Panc1 (cell line): ENCODE data around the gene TMEM208. TPM values are rescaled to one million over a fixed set of nuclear protein-coding genes. Genes with fewer than 3 reads are reported as not detected.

Experiments used
- ATAC-seq: fragments of 200-7000 bp; cut with Tn5 transposase; 2 replicates; pipeline ENCODE4 v1.9.1; 2020; ENCODE audit warnings: mild to moderate bottlenecking, moderate library complexity
- BruUV-seq: library from RNA; stranded (reverse); fragments of 400-500 nt; replicated peaks from 2 replicates; lab custom pipeline; 2021; lab: Mats Ljungman, UMichigan
- CTCF ChIA-PET: fragments of 300-600 bp; sonication (Branson Sonifier 250); formaldehyde crosslinking; loops from one replicate; lab custom pipeline; 2022; ENCODE audit warnings: antibody characterized with exemption; lab: Charles Lee
- POLR2A ChIA-PET: fragments of 300-600 bp; sonication (Branson Sonifier 250); formaldehyde crosslinking; loops from one replicate; lab custom pipeline; 2022; ENCODE audit warnings: antibody characterized with exemption; lab: Charles Lee
- DNase-seq: peaks from one replicate; pipeline ENCODE4 v3.0.0-alpha.2; 2010; ENCODE audit warnings: low read depth, low spot score
- H3K27ac ChIP-seq: 2 replicates; pipeline ENCODE4 v1.5.1; 2011; ENCODE audit warnings: mild to moderate bottlenecking, low read length, inconsistent platforms
- H3K27me3 ChIP-seq: fragments of 200-500 bp; sonication (Bioruptor generic); 2 replicates; pipeline ENCODE4 v1.6.0; 2014; ENCODE audit warnings: low read length, inconsistent platforms; ENCODE audit not compliant: control insufficient read depth, insufficient read depth
- H3K36me3 ChIP-seq: fragments of 200-500 bp; sonication (Bioruptor generic); 2 replicates; pipeline ENCODE4 v1.5.1; 2014; ENCODE audit warnings: inconsistent platforms, mild to moderate bottlenecking, low read length, moderate library complexity; ENCODE audit not compliant: control insufficient read depth, insufficient read depth
- H3K4me1 ChIP-seq: 2 replicates; pipeline ENCODE4 v1.5.1; 2011; ENCODE audit warnings: inconsistent platforms, mild to moderate bottlenecking, low read length, moderate library complexity; ENCODE audit not compliant: control insufficient read depth, insufficient read depth
- H3K4me3 ChIP-seq, 2 experiments: 2 replicates each; pipeline ENCODE4 v1.5.1; 2011 to 2012; ENCODE audit warnings: low read depth in 2 of 2, low read length in 2 of 2, mild to moderate bottlenecking in 2 of 2, inconsistent platforms in 1 of 2, moderate library complexity in 1 of 2
- H3K9me3 ChIP-seq: fragments of 200-500 bp; sonication (Bioruptor generic); 2 replicates; pipeline ENCODE4 v1.5.1; 2014; ENCODE audit warnings: low read depth, mild to moderate bottlenecking, inconsistent platforms, low read length, moderate library complexity; ENCODE audit not compliant: control insufficient read depth, insufficient read depth
- POLR2AphosphoS5 ChIP-seq: IDR thresholded peaks from 2 replicates; pipeline ENCODE4 v1.6.1; 2012; ENCODE audit warnings: mild to moderate bottlenecking, low read depth, low read length, moderate library complexity
- SIN3A ChIP-seq: IDR thresholded peaks from 2 replicates; pipeline ENCODE4 v1.6.1; 2012; ENCODE audit warnings: low read depth, mild to moderate bottlenecking, low read length, moderate library complexity, borderline replicate concordance; ENCODE audit not compliant: insufficient read depth
- TCF7L2 ChIP-seq: IDR thresholded peaks from 2 replicates; pipeline ENCODE4 v1.6.1; 2011; ENCODE audit warnings: mild to moderate bottlenecking, low read depth, low read length, inconsistent platforms
- in situ Hi-C: cut with HindIII; loops from 2 replicates; pipeline ENCODE4 v1.10.0; 2016; ENCODE audit warnings: low sequenced_read_pairs, low pct_unique_long_range_greater_than_20kb
- intact Hi-C: fragments of 100-400 bp; cut with micrococcal nuclease; formaldehyde crosslinking; loops from one replicate; pipeline ENCODE4 v1.10.0; 2022; ENCODE audit not compliant: unreplicated experiment
- total RNA-seq: library from RNA; stranded (reverse); gene quantifications from one replicate; pipeline ENCODE4 v1.2.1, GENCODE V29; 2021; ENCODE audit not compliant: unreplicated experiment
- TF ChIP-seq, protein P1 (sequence below), 2 experiments: IDR thresholded peaks; 2 replicates each; pipeline ENCODE4 v1.6.1; 2011 to 2012; ENCODE audit warnings: low read depth in 2 of 2, control low read depth in 1 of 2, low read length in 1 of 2, mild to moderate bottlenecking in 1 of 2, moderate library complexity in 1 of 2; ENCODE audit not compliant: insufficient read depth in 1 of 2
- TF ChIP-seq, protein P2 (sequence below): fragments of 450-650 bp; IDR thresholded peaks from 2 replicates; pipeline ENCODE4 v1.5.1; 2017; ENCODE audit warnings: mild to moderate bottlenecking

TMEM208 gene
- total RNA-seq, 1 experiment from 2014 or later, result 25.6 TPM

DNA sequence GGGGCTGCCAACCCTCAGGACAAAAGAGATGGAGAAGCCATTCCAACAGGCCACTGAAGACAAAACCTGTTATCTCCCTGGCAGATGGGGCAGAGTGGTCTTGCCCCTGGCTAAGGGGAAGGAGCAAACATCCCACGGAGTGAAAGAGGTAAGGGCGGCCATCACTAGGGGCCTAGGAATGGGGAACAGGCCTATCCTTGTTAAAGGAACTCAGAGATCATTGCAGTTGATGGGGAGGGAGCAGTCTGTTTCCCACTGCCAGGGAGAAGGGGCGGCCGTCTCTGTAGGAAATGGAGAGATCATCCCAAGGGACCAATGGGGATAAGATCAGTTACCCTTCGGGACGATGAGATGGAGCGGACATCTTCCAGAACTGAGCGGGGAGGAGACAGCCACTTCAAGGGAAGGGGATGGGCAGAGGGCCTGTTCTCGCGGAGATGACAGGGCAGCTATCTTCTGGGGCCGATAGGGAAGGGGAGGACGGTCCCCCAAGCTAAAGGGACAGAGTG is 581 bp upstream of the TMEM208 start:
- Histone ChIP-seq H3K4me1 (peaks cover 4% of the 10 kb centered on the region; the same call in 1 of the 2 replicates), H3K4me3 (peak overlapping the region; percentile 67 to 99), H3K36me3 (peaks cover 5% of the 10 kb centered on the region; the same call in 1 of the 2 replicates), H3K27me3 (no peaks in the 10 kb centered on the region), H3K27ac (peak overlapping the region; percentile 83), H3K9me3 (no peaks in the 10 kb centered on the region)
- intact Hi-C loops (no loop called here), in situ Hi-C loops (no loop called here)
- POLR2A ChIA-PET, result interaction anchor here (0.5 to 0.6 kb wide), 2 partner anchors 8 to 230 kb away, joined by 3 to 9 read pairs; no protein-coding TSS in a partner anchor
- no TSS peak for BruUV-seq
- ATAC-seq (peak; percentile 1; the same call in 1 of the 2 replicates), DNase-seq (no peak)
- CTCF ChIA-PET, result interaction anchor here (0.6 to 1.2 kb wide), 2 partner anchors 28 to 100 kb away, joined by 3 to 4 read pairs; partner anchors contain the start of genes KCTD19 and LRRC36
- TF ChIP-seq, protein P1, sequence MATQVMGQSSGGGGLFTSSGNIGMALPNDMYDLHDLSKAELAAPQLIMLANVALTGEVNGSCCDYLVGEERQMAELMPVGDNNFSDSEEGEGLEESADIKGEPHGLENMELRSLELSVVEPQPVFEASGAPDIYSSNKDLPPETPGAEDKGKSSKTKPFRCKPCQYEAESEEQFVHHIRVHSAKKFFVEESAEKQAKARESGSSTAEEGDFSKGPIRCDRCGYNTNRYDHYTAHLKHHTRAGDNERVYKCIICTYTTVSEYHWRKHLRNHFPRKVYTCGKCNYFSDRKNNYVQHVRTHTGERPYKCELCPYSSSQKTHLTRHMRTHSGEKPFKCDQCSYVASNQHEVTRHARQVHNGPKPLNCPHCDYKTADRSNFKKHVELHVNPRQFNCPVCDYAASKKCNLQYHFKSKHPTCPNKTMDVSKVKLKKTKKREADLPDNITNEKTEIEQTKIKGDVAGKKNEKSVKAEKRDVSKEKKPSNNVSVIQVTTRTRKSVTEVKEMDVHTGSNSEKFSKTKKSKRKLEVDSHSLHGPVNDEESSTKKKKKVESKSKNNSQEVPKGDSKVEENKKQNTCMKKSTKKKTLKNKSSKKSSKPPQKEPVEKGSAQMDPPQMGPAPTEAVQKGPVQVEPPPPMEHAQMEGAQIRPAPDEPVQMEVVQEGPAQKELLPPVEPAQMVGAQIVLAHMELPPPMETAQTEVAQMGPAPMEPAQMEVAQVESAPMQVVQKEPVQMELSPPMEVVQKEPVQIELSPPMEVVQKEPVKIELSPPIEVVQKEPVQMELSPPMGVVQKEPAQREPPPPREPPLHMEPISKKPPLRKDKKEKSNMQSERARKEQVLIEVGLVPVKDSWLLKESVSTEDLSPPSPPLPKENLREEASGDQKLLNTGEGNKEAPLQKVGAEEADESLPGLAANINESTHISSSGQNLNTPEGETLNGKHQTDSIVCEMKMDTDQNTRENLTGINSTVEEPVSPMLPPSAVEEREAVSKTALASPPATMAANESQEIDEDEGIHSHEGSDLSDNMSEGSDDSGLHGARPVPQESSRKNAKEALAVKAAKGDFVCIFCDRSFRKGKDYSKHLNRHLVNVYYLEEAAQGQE (IDR thresholded peaks at IDR 0.05; ENCODE audit: insufficient read depth in 1 of 2, low read depth in 2 of 2, low read length in 1 of 2), result no peak
- TF ChIP-seq POLR2AphosphoS5 (no peak), SIN3A (no peak), TCF7L2 (no peak)
- TF ChIP-seq, protein P2, sequence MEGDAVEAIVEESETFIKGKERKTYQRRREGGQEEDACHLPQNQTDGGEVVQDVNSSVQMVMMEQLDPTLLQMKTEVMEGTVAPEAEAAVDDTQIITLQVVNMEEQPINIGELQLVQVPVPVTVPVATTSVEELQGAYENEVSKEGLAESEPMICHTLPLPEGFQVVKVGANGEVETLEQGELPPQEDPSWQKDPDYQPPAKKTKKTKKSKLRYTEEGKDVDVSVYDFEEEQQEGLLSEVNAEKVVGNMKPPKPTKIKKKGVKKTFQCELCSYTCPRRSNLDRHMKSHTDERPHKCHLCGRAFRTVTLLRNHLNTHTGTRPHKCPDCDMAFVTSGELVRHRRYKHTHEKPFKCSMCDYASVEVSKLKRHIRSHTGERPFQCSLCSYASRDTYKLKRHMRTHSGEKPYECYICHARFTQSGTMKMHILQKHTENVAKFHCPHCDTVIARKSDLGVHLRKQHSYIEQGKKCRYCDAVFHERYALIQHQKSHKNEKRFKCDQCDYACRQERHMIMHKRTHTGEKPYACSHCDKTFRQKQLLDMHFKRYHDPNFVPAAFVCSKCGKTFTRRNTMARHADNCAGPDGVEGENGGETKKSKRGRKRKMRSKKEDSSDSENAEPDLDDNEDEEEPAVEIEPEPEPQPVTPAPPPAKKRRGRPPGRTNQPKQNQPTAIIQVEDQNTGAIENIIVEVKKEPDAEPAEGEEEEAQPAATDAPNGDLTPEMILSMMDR, result no peak

DNA sequence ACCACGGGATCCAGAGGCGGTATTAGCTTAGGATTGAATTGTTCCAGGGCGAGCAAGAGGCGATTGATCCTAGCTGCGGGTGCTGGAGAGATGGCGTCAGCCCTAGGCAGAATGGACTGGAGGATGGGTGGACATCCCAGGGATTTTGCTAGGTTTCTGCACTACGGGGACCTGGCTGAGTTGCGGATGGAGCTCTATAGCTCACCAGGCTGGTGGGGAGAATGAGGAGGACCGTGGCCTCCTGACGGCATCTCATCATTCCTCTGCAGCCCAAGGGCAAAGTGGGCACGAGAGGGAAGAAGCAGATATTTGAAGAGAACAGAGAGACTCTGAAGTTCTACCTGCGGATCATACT is 614 bp downstream of the TMEM208 start:
- H3K9me3 ChIP-seq, result no peaks in the 10 kb centered on the region
- no peak for ATAC-seq
- peaks cover 4% of the 10 kb centered on the region; the same call in 1 of the 2 replicates for H3K4me1 ChIP-seq
- BruUV-seq, result no TSS peak
- POLR2A ChIA-PET, result no interaction called here
- H3K4me3 ChIP-seq, result peak overlapping the region; percentile 67 to 99
- intact Hi-C loops, result no loop called here
- in situ Hi-C loops, result no loop called here
- CTCF ChIA-PET, result interaction anchor here (1.2 kb wide), 1 partner anchor 29 kb away, joined by 4 read pairs; no protein-coding TSS in a partner anchor
- peaks cover 5% of the 10 kb centered on the region; the same call in 1 of the 2 replicates for H3K36me3 ChIP-seq
- H3K27ac ChIP-seq, result peak overlapping the region; percentile 88
- H3K27me3 ChIP-seq, result no peaks in the 10 kb centered on the region
- TF ChIP-seq, protein P2, result no peak
- TF ChIP-seq POLR2AphosphoS5 (no peak), SIN3A (no peak), TCF7L2 (no peak)
- TF ChIP-seq, protein P1 (IDR thresholded peaks at IDR 0.05; ENCODE audit: insufficient read depth in 1 of 2, low read depth in 2 of 2, low read length in 1 of 2), result no peak
- DNase-seq, result no peak
